SJCRH30 (cell line): ENCODE data around the gene VRK1. TPM values are rescaled to one million over a fixed set of nuclear protein-coding genes. Genes with fewer than 3 reads are reported as not detected.
"Not testable (repeated sequence)": the region's sequence is repeated elsewhere in the genome, so short reads cannot be mapped to it uniquely, and the experiment has no call there.

Experiments
- DNase-seq, 2 experiments: peaks; one replicate each; pipeline ENCODE4 v3.0.0-alpha.2; 2015 to 2020
- H3K27ac ChIP-seq: fragments of 250-450 bp; sonication (Bioruptor Pico); 2 replicates; pipeline ENCODE4 v1.5.1; 2020; ENCODE audit warnings: mild to moderate bottlenecking, moderate library complexity
- H3K27me3 ChIP-seq: fragments of 250-450 bp; sonication (Bioruptor Pico); 2 replicates; pipeline ENCODE4 v1.5.1; 2020; ENCODE audit warnings: mild to moderate bottlenecking, moderate library complexity
- H3K36me3 ChIP-seq: fragments of 250-450 bp; sonication (Bioruptor Pico); 2 replicates; pipeline ENCODE4 v1.5.1; 2020; ENCODE audit warnings: mild to moderate bottlenecking, moderate library complexity
- H3K4me1 ChIP-seq: fragments of 250-450 bp; sonication (Bioruptor Pico); 2 replicates; pipeline ENCODE4 v1.5.1; 2020; ENCODE audit warnings: mild to moderate bottlenecking, moderate library complexity
- H3K4me3 ChIP-seq: fragments of 250-450 bp; sonication (Bioruptor Pico); 2 replicates; pipeline ENCODE4 v1.5.1; 2020; ENCODE audit warnings: mild to moderate bottlenecking, moderate library complexity
- H3K9me3 ChIP-seq: fragments of 250-450 bp; sonication (Bioruptor Pico); replicated peaks from 2 replicates; pipeline ENCODE4 v1.5.1; 2020; ENCODE audit warnings: mild to moderate bottlenecking, moderate library complexity
- total RNA-seq: library from RNA; depleted of rRNA; stranded (reverse); fragments of >200 nt; shearing (Covaris generic); gene quantifications from 2 replicates; pipeline ENCODE4 v1.2.3, GENCODE V29; 2014

The VRK1 gene
- total RNA-seq, 1 experiment from 2014 or later, result 119 TPM

- no peaks in the 10 kb centered on the region for H3K9me3 ChIP-seq
- no peak overlapping the region for H3K27ac ChIP-seq
- H3K4me1 ChIP-seq, result no peaks in the 10 kb centered on the region
- no peaks in the 10 kb centered on the region for H3K27me3 ChIP-seq
- no peak overlapping the region for H3K4me3 ChIP-seq
- no peak for DNase-seq
- H3K36me3 ChIP-seq, result peaks cover 40% of the 10 kb centered on the region
These were observed 64.6 kb downstream of the VRK1 start for GRCh38 chr14:96861568-96862310.

GRCh38 chr14:96863327-96863985, 66.3 kb downstream of the VRK1 start:
- Histone ChIP-seq H3K27ac (no peak overlapping the region), H3K4me3 (no peak overlapping the region), H3K27me3 (no peaks in the 10 kb centered on the region), H3K9me3 (no peaks in the 10 kb centered on the region), H3K4me1 (no peaks in the 10 kb centered on the region), H3K36me3 (peaks cover 45% of the 10 kb centered on the region)
- no peak for DNase-seq

GRCh38 chr14:96863986-96864330, 66.8 kb downstream of the VRK1 start:
- H3K27ac ChIP-seq, result no peak overlapping the region
- H3K4me1 ChIP-seq, result no peaks in the 10 kb centered on the region

GRCh38 chr14:96867634-96868033, 70.5 kb downstream of the VRK1 start:
- DNase-seq, result no peak
- Histone ChIP-seq H3K27me3 (no peaks in the 10 kb centered on the region), H3K27ac (no peak overlapping the region), H3K36me3 (peaks cover 39% of the 10 kb centered on the region), H3K9me3 (no peaks in the 10 kb centered on the region), H3K4me3 (no peak overlapping the region), H3K4me1 (no peaks in the 10 kb centered on the region)

More at GRCh38 chr14:96863986-96864330, 66.8 kb downstream of the VRK1 start:
- no peaks in the 10 kb centered on the region for H3K27me3 ChIP-seq
- DNase-seq, result no peak
- H3K4me3 ChIP-seq, result no peak overlapping the region
- no peaks in the 10 kb centered on the region for H3K9me3 ChIP-seq
- H3K36me3 ChIP-seq, result peaks cover 44% of the 10 kb centered on the region

- H3K9me3 ChIP-seq, result no peaks in the 10 kb centered on the region
- no peak for DNase-seq
- H3K4me1 ChIP-seq, result no peaks in the 10 kb centered on the region
These were observed 76.9 kb downstream of the VRK1 start for GRCh38 chr14:96874127-96874526.

GRCh38 chr14:96876747-96877146, 79.6 kb downstream of the VRK1 start:
- Histone ChIP-seq H3K9me3 (no peaks in the 10 kb centered on the region), H3K4me1 (no peaks in the 10 kb centered on the region), H3K4me3 (no peak overlapping the region), H3K36me3 (peaks cover 44% of the 10 kb centered on the region), H3K27me3 (no peaks in the 10 kb centered on the region), H3K27ac (no peak overlapping the region)
- DNase-seq, result no peak

More at GRCh38 chr14:96874127-96874526, 76.9 kb downstream of the VRK1 start:
- H3K4me3 ChIP-seq, result no peak overlapping the region
- H3K27ac ChIP-seq, result no peak overlapping the region
- no peaks in the 10 kb centered on the region for H3K27me3 ChIP-seq
- H3K36me3 ChIP-seq, result peaks cover 40% of the 10 kb centered on the region

- DNase-seq, result no peak
- H3K4me3 ChIP-seq, result no peak overlapping the region
- no peak overlapping the region for H3K27ac ChIP-seq
- peaks cover 2% of the 10 kb centered on the region; the same call in 1 of the 2 replicates for H3K9me3 ChIP-seq
- H3K27me3 ChIP-seq, result no peaks in the 10 kb centered on the region
- peaks cover 38% of the 10 kb centered on the region for H3K36me3 ChIP-seq
- H3K4me1 ChIP-seq, result no peaks in the 10 kb centered on the region; the same call in 1 of the 2 replicates
These were observed 84.5 kb downstream of the VRK1 start for GRCh38 chr14:96881713-96882112.

- not testable (repeated sequence) for H3K9me3 ChIP-seq, H3K27me3 ChIP-seq, DNase-seq, H3K4me3 ChIP-seq, H3K4me1 ChIP-seq, H3K27ac ChIP-seq
- peaks cover 24% of the 10 kb centered on the region for H3K36me3 ChIP-seq
These were observed 86.8 kb downstream of the VRK1 start for GRCh38 chr14:96883974-96884373.

GRCh38 chr14:96888158-96888557, 91.0 kb downstream of the VRK1 start:
- Histone ChIP-seq H3K9me3 (no peaks in the 10 kb centered on the region; the same call in 1 of the 2 replicates), H3K4me3 (no peak overlapping the region), H3K4me1 (no peaks in the 10 kb centered on the region), H3K27me3 (no peaks in the 10 kb centered on the region), H3K27ac (no peak overlapping the region), H3K36me3 (peaks cover 3% of the 10 kb centered on the region)
- no peak for DNase-seq

- H3K4me1 ChIP-seq, result no peaks in the 10 kb centered on the region
- H3K9me3 ChIP-seq, result no peaks in the 10 kb centered on the region; the same call in 1 of the 2 replicates
- no peaks in the 10 kb centered on the region for H3K27me3 ChIP-seq
- H3K27ac ChIP-seq, result no peak overlapping the region
- DNase-seq, result no peak
- peaks cover 3% of the 10 kb centered on the region for H3K36me3 ChIP-seq
- no peak overlapping the region for H3K4me3 ChIP-seq
These were observed 91.4 kb downstream of the VRK1 start for GRCh38 chr14:96888593-96888992.

GRCh38 chr14:96889091-96889490, 91.9 kb downstream of the VRK1 start:
- Histone ChIP-seq H3K27me3 (no peaks in the 10 kb centered on the region), H3K9me3 (no peaks in the 10 kb centered on the region; the same call in 1 of the 2 replicates), H3K4me3 (no peak overlapping the region), H3K36me3 (peaks cover 3% of the 10 kb centered on the region), H3K4me1 (no peaks in the 10 kb centered on the region), H3K27ac (no peak overlapping the region)
- DNase-seq, result no peak

GRCh38 chr14:96893966-96894622, 96.9 kb downstream of the VRK1 start:
- H3K36me3 ChIP-seq, result no peaks in the 10 kb centered on the region; the same call in 1 of the 2 replicates
- no peak overlapping the region for H3K27ac ChIP-seq
- no peak overlapping the region for H3K4me3 ChIP-seq
- no peak for DNase-seq
- no peaks in the 10 kb centered on the region for H3K27me3 ChIP-seq
- no peaks in the 10 kb centered on the region for H3K9me3 ChIP-seq
- H3K4me1 ChIP-seq, result no peaks in the 10 kb centered on the region

GRCh38 chr14:96894966-96895365, 97.8 kb downstream of the VRK1 start:
- Histone ChIP-seq H3K27me3 (no peaks in the 10 kb centered on the region), H3K27ac (no peak overlapping the region), H3K4me1 (no peaks in the 10 kb centered on the region), H3K36me3 (no peaks in the 10 kb centered on the region; the same call in none of the 2 replicates), H3K9me3 (no peaks in the 10 kb centered on the region), H3K4me3 (no peak overlapping the region)
- DNase-seq, result no peak

- H3K27me3 ChIP-seq, result no peaks in the 10 kb centered on the region
- no peaks in the 10 kb centered on the region; the same call in none of the 2 replicates for H3K36me3 ChIP-seq
- H3K4me1 ChIP-seq, result no peaks in the 10 kb centered on the region
- DNase-seq, result no peak
- H3K4me3 ChIP-seq, result no peak overlapping the region
- H3K27ac ChIP-seq, result no peak overlapping the region
- no peaks in the 10 kb centered on the region for H3K9me3 ChIP-seq
These were observed 98.6 kb downstream of the VRK1 start for GRCh38 chr14:96895658-96896271.

- no peak overlapping the region for H3K27ac ChIP-seq
These were observed 100.0 kb downstream of the VRK1 start for GRCh38 chr14:96897184-96897583.

More at GRCh38 chr14:96897184-96897583, 100.0 kb downstream of the VRK1 start:
- H3K4me1 ChIP-seq, result no peaks in the 10 kb centered on the region
- no peaks in the 10 kb centered on the region for H3K9me3 ChIP-seq
- H3K27me3 ChIP-seq, result no peaks in the 10 kb centered on the region
- no peaks in the 10 kb centered on the region; the same call in none of the 2 replicates for H3K36me3 ChIP-seq
- no peak overlapping the region for H3K4me3 ChIP-seq
- no peak for DNase-seq
